ENCODE data around the gene HACD1. TPM values are rescaled to one million over a fixed set of nuclear protein-coding genes. Genes with fewer than 3 reads are reported as not detected.

HACD1 gene
- total and polyA plus RNA-seq, 2 donors (not counting 3 experiments of a cell fraction or from before 2014, with no cell fraction given), result 17.4 to 25.2 TPM

DNA sequence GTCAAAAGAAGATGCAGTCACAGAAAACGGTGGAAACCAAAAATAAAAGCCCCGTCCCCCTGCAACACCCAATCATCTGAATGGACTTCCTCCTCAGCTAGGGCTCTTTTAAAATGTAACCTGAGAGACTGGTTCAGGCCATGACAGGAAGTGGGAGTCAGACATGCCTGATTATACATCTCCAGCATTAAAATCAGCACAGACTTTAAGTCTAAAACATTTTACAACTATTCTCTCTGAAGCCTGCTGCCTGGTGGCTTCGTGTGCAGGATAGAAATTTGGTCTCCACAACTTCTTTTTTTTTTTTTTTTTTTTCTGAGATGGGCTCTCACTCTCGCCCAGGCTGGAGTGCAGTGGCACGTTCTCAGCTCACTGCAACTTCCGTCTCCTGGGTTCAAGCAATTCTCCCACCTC lies 30.3 kb downstream of the HACD1 start:
- FAIRE-seq (peak; percentile 59), DNase-seq (ENCODE audit: low read depth, low spot score) (no peak)
- ChIA-PET CTCF (interaction anchor here (1.3 kb wide), 1 partner anchor 10 kb away, joined by 7 read pairs; no protein-coding TSS in a partner anchor), POLR2A (no interaction called here)
- Histone ChIP-seq H3K4me3 (replicated peaks in 1 of 3; ENCODE audit: insufficient read depth in 1 of 3, low read depth in 1 of 3, low read length in 3 of 3) (no peak overlapping the region), H3K9me1 (replicated peaks; ENCODE audit: control insufficient read depth, extremely low read depth, insufficient read depth, low read length) (no peaks in the 10 kb centered on the region), H4K20me1 (replicated peaks; ENCODE audit: control insufficient read depth, extremely low read depth, insufficient read depth, low read length) (no peaks in the 10 kb centered on the region), H3K4me2 (ENCODE audit: insufficient read depth, low read length) (peak overlapping the region; percentile 62), H3K9me3 (replicated peaks; ENCODE audit: control insufficient read depth, insufficient read depth, low read length) (no peaks in the 10 kb centered on the region), H3K4me1 (ENCODE audit: control insufficient read depth, extremely low read depth, insufficient read depth, low read length) (peaks cover 7% of the 10 kb centered on the region), H3K27ac (ENCODE audit: insufficient read depth, low read depth, low read length) (no peak overlapping the region), H3K36me3 (ENCODE audit: control insufficient read depth in 2 of 2, extremely low read depth in 1 of 2, insufficient read depth in 2 of 2, low read length in 2 of 2) (no peaks in the 10 kb centered on the region), H3K27me3 (ENCODE audit: control insufficient read depth in 2 of 2, insufficient read depth in 2 of 2, low read length in 2 of 2) (no peaks in the 10 kb centered on the region), H2AFZ (ENCODE audit: low read depth, low read length) (peak overlapping the region; percentile 75), H3K9ac (replicated peaks; ENCODE audit: extremely low read depth, insufficient read depth, low read length) (no peak overlapping the region), H3K79me2 (ENCODE audit: control insufficient read depth, insufficient read depth, low read length) (no peaks in the 10 kb centered on the region)
- no peak for TF ChIP-seq MYC (IDR thresholded peaks at IDR 0.05; ENCODE audit: low read depth, low read length)
- TF ChIP-seq, protein P1, sequence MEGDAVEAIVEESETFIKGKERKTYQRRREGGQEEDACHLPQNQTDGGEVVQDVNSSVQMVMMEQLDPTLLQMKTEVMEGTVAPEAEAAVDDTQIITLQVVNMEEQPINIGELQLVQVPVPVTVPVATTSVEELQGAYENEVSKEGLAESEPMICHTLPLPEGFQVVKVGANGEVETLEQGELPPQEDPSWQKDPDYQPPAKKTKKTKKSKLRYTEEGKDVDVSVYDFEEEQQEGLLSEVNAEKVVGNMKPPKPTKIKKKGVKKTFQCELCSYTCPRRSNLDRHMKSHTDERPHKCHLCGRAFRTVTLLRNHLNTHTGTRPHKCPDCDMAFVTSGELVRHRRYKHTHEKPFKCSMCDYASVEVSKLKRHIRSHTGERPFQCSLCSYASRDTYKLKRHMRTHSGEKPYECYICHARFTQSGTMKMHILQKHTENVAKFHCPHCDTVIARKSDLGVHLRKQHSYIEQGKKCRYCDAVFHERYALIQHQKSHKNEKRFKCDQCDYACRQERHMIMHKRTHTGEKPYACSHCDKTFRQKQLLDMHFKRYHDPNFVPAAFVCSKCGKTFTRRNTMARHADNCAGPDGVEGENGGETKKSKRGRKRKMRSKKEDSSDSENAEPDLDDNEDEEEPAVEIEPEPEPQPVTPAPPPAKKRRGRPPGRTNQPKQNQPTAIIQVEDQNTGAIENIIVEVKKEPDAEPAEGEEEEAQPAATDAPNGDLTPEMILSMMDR (IDR thresholded peaks at IDR 0.05; ENCODE audit: extremely low read depth in 1 of 2, insufficient read depth in 1 of 2, low read depth in 1 of 2, low read length in 2 of 2), result no peak
- TF ChIP-seq, protein P2, sequence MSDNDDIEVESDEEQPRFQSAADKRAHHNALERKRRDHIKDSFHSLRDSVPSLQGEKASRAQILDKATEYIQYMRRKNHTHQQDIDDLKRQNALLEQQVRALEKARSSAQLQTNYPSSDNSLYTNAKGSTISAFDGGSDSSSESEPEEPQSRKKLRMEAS (IDR thresholded peaks at IDR 0.05; ENCODE audit: insufficient read depth, insufficient read length), result no peak
- TF ChIP-seq EZH2 (IDR thresholded peaks at IDR 0.05; ENCODE audit: borderline replicate concordance, low read depth, low read length, severe bottlenecking), result no peak
- no peak for TF ChIP-seq FOS (IDR thresholded peaks at IDR 0.05; ENCODE audit: borderline replicate concordance, insufficient read depth, low read length)
- TF ChIP-seq JUN (IDR thresholded peaks at IDR 0.05; ENCODE audit: borderline replicate concordance, insufficient read depth, insufficient read length, low read depth), result no peak
- TF ChIP-seq POLR2AphosphoS5 (IDR thresholded peaks at IDR 0.05; ENCODE audit: insufficient read depth, low read depth, low read length), result no peak
- TF ChIP-seq GATA2 (IDR thresholded peaks at IDR 0.05; ENCODE audit: insufficient read depth, insufficient read length, low read depth, low read length), result no peak
- no peak for TF ChIP-seq POLR2A (IDR thresholded peaks at IDR 0.05; ENCODE audit: low read depth, low read length)
- intact Hi-C loops (cut with micrococcal nuclease), result no loop called here
- no TSS peak for BruUV-seq (replicated peaks)
- dilution Hi-C loops (cut with MboI; ENCODE audit: extremely low pct_ligation_motif_present, low sequenced_read_pairs), result no loop called here

Measured in endothelial cell of umbilical vein (primary cell).